AG04449 (cell line): Measurements from ENCODE around the gene UVRAG.
"Not testable (repeated sequence)": the region's sequence is repeated elsewhere in the genome, so short reads cannot be mapped to it uniquely, and the experiment has no call there.

Source experiments
- CTCF ChIA-PET: fragments of 350-600 bp; formaldehyde crosslinking; extraction: SDS; loops from one replicate; lab custom pipeline; 2021; ENCODE audit warnings: antibody characterized with exemption; lab: Yijun Ruan, JAX
- POLR2A ChIA-PET: fragments of 400-600, 350-600 bp; formaldehyde crosslinking; extraction: SDS; loops from one replicate; lab custom pipeline; 2020; ENCODE audit warnings: antibody characterized with exemption, inconsistent platforms; lab: Yijun Ruan, JAX
- DNase-seq: peaks from one replicate; pipeline ENCODE4 v3.0.0-alpha.2; 2010; ENCODE audit warnings: low read depth, low spot score
- H3K4me3 ChIP-seq: 2 replicates; pipeline ENCODE4 v1.5.1; 2011; ENCODE audit warnings: low read depth, mild to moderate bottlenecking, control low read depth, low read length
- CTCF ChIP-seq: IDR thresholded peaks from one replicate; pipeline ENCODE4 v1.5.1; 2011; ENCODE audit warnings: mild to moderate bottlenecking, moderate library complexity, low read length, control low read depth, inconsistent platforms; ENCODE audit not compliant: insufficient read depth; ENCODE audit errors: missing control alignments

The UVRAG gene

GRCh38 chr11:76047766-76048165 is 232.8 kb downstream of the UVRAG start:
- DNase-seq: no peak
- no peak overlapping the region for H3K4me3 ChIP-seq
- ChIA-PET CTCF (interaction anchor here (1.4 to 1.6 kb wide), 2 partner anchors 9 to 151 kb away, joined by 4 to 6 read pairs; no protein-coding TSS in a partner anchor), POLR2A (no interaction called here)
- no peak for TF ChIP-seq CTCF

GRCh38 chr11:76048763-76049162 is 233.8 kb downstream of the UVRAG start:
- ChIA-PET POLR2A (interaction anchor here (0.6 to 0.8 kb wide), 2 partner anchors 12 to 24 kb away, joined by 3 read pairs; no protein-coding TSS in a partner anchor), CTCF (interaction anchor here (1.0 to 1.6 kb wide), 3 partner anchors 10 to 151 kb away, joined by 3 to 6 read pairs (median 3); no protein-coding TSS in a partner anchor)
- no peak for DNase-seq
- no peak overlapping the region for H3K4me3 ChIP-seq
- TF ChIP-seq CTCF: no peak

- CTCF ChIA-PET: interaction anchor here (1.0 kb wide), 3 partner anchors 21 to 158 kb away, joined by 3 read pairs; no protein-coding TSS in a partner anchor
- no peak for TF ChIP-seq CTCF
- DNase-seq: no peak
- POLR2A ChIA-PET: interaction anchor here (0.8 kb wide), 1 partner anchor 12 kb away, joined by 3 read pairs; no protein-coding TSS in a partner anchor
- H3K4me3 ChIP-seq: no peak overlapping the region
Measured at GRCh38 chr11:76049511-76049910, 234.5 kb downstream of the UVRAG start.

GRCh38 chr11:76051937-76052336 is 236.9 kb downstream of the UVRAG start:
- ChIA-PET CTCF (no interaction called here), POLR2A (no interaction called here)
- TF ChIP-seq CTCF: no peak
- DNase-seq: no peak
- no peak overlapping the region for H3K4me3 ChIP-seq

GRCh38 chr11:76054330-76054729 is 239.3 kb downstream of the UVRAG start:
- CTCF ChIA-PET: interaction anchor here (1.2 kb wide), 1 partner anchor 20 kb away, joined by 3 read pairs; no protein-coding TSS in a partner anchor
- H3K4me3 ChIP-seq: no peak overlapping the region
- no peak for TF ChIP-seq CTCF
- no peak for DNase-seq
- POLR2A ChIA-PET: no interaction called here

GRCh38 chr11:76056876-76057275 is 241.9 kb downstream of the UVRAG start:
- no peak overlapping the region for H3K4me3 ChIP-seq
- POLR2A ChIA-PET: no interaction called here
- no peak for TF ChIP-seq CTCF
- CTCF ChIA-PET: interaction anchor here (0.6 kb wide), 1 partner anchor 92 kb away, joined by 3 read pairs; no protein-coding TSS in a partner anchor
- no peak for DNase-seq

- CTCF ChIA-PET, POLR2A ChIA-PET, DNase-seq, H3K4me3 ChIP-seq: not testable (repeated sequence)
Measured at GRCh38 chr11:76060475-76061036, 245.5 kb downstream of the UVRAG start.
